Retinal pigment epithelial cell (primary cell): ENCODE data around the gene SCIN.
"Not testable (repeated sequence)": the region's sequence is repeated elsewhere in the genome, so short reads cannot be mapped to it uniquely, and the experiment has no call there.

Source experiments
- DNase-seq: peaks from one replicate; pipeline ENCODE4 v3.0.0-alpha.2; 2010; ENCODE audit warnings: low read depth
- H3K4me3 ChIP-seq: 2 replicates; pipeline ENCODE4 v1.5.1; 2011; ENCODE audit warnings: mild to moderate bottlenecking, low read length, control low read depth, moderate library complexity
- CTCF ChIP-seq: conservative IDR thresholded peaks from 2 replicates; pipeline ENCODE4 v1.5.1; 2011; ENCODE audit warnings: low read depth, low read length, control low read depth, inconsistent platforms

Gene SCIN

GRCh38 chr7:12570534-12571461 lies at the start of gene SCIN:
Gene SCIN, plus strand, starts transcription at chr7:12570720. Its CDS starts 67 bp downstream, at chr7:12570787.
- peak within 1 kb of the TSS; percentile 65 for H3K4me3 ChIP-seq
- no peak for DNase-seq
- TF ChIP-seq CTCF: no peak

- H3K4me3 ChIP-seq: no peak overlapping the region
- peak; percentile 40 for TF ChIP-seq CTCF
- no peak for DNase-seq
Observed at GRCh38 chr7:12524794-12525386, 45.6 kb upstream of the SCIN start.

GRCh38 chr7:12526693-12527092 lies 43.8 kb upstream of the SCIN start:
- not testable (repeated sequence) for DNase-seq, H3K4me3 ChIP-seq

GRCh38 chr7:12527670-12528069 lies 42.9 kb upstream of the SCIN start:
- not testable (repeated sequence) for DNase-seq, H3K4me3 ChIP-seq

GRCh38 chr7:12529971-12530710 lies 40.4 kb upstream of the SCIN start:
- no peak for TF ChIP-seq CTCF
- no peak overlapping the region for H3K4me3 ChIP-seq
- no peak for DNase-seq

- no peak for DNase-seq
- no peak overlapping the region for H3K4me3 ChIP-seq
- no peak for TF ChIP-seq CTCF
Observed at GRCh38 chr7:12531784-12532183, 38.7 kb upstream of the SCIN start.

- TF ChIP-seq CTCF: no peak
- no peak overlapping the region for H3K4me3 ChIP-seq
- DNase-seq: no peak
Observed at GRCh38 chr7:12534046-12534445, 36.5 kb upstream of the SCIN start.

- DNase-seq: no peak
- H3K4me3 ChIP-seq: no peak overlapping the region
- TF ChIP-seq CTCF: no peak
Observed at GRCh38 chr7:12539681-12540080, 30.8 kb upstream of the SCIN start.
